ENCODE measurements around the gene GPR15LG. TPM values are rescaled to one million over a fixed set of nuclear protein-coding genes. Genes with fewer than 3 reads are reported as not detected.

Gene GPR15LG
- total RNA-seq, 1 donor from 2014 or later: not detected

- H3K4me3 Mint-ChIP-seq: no peak within 1 kb of the TSS
- no peak within 1 kb of the TSS for H3K27ac Mint-ChIP-seq
- no peaks in the 10 kb centered on the region for H3K36me3 Mint-ChIP-seq
- H3K4me1 Mint-ChIP-seq: no peaks in the 10 kb centered on the region
- no peak for TF ChIP-seq CTCF (IDR thresholded peaks at IDR 0.05; ENCODE audit: unreplicated experiment)
- DNase-seq (ENCODE audit: low spot score in 2 of 2, unreplicated experiment in 2 of 2): no peak
- peaks cover 47% of the 10 kb centered on the region for H3K27me3 Mint-ChIP-seq (ENCODE audit: low read depth)
- H3K9me3 Mint-ChIP-seq: no peaks in the 10 kb centered on the region
Observed at GRCh38 chr10:84225427-84226173, 52.0 kb downstream of the GPR15LG start, which contains the start of gene LRIT2. Gene LRIT2, minus strand, starts transcription at chr10:84225544. Its CDS starts 24 bp downstream, at chr10:84225520.

- Mint-ChIP-seq H3K27ac (no peak overlapping the region), H3K4me1 (no peaks in the 10 kb centered on the region), H3K4me3 (no peak overlapping the region), H3K9me3 (no peaks in the 10 kb centered on the region), H3K36me3 (no peaks in the 10 kb centered on the region), H3K27me3 (ENCODE audit: low read depth) (peaks cover 51% of the 10 kb centered on the region)
- TF ChIP-seq CTCF (IDR thresholded peaks at IDR 0.05; ENCODE audit: unreplicated experiment): no peak
- DNase-seq (ENCODE audit: low spot score in 2 of 2, unreplicated experiment in 2 of 2): no peak
Observed at GRCh38 chr10:84226616-84227015, 53.0 kb downstream of the GPR15LG start.

GRCh38 chr10:84227810-84228209 is 54.2 kb downstream of the GPR15LG start:
- Mint-ChIP-seq H3K36me3 (no peaks in the 10 kb centered on the region), H3K9me3 (no peaks in the 10 kb centered on the region), H3K27me3 (ENCODE audit: low read depth) (peaks cover 51% of the 10 kb centered on the region), H3K27ac (no peak overlapping the region), H3K4me3 (no peak overlapping the region), H3K4me1 (no peaks in the 10 kb centered on the region)
- no peak for DNase-seq (ENCODE audit: low spot score in 2 of 2, unreplicated experiment in 2 of 2)
- no peak for TF ChIP-seq CTCF (IDR thresholded peaks at IDR 0.05; ENCODE audit: unreplicated experiment)

- no peak for TF ChIP-seq CTCF (IDR thresholded peaks at IDR 0.05; ENCODE audit: unreplicated experiment)
- no peak overlapping the region for H3K27ac Mint-ChIP-seq
- peaks cover 56% of the 10 kb centered on the region for H3K27me3 Mint-ChIP-seq (ENCODE audit: low read depth)
- DNase-seq (ENCODE audit: low spot score in 2 of 2, unreplicated experiment in 2 of 2): no peak
- H3K4me3 Mint-ChIP-seq: no peak overlapping the region
- no peaks in the 10 kb centered on the region for H3K4me1 Mint-ChIP-seq
- no peaks in the 10 kb centered on the region for H3K36me3 Mint-ChIP-seq
- H3K9me3 Mint-ChIP-seq: no peaks in the 10 kb centered on the region
Observed at GRCh38 chr10:84230359-84230758, 56.8 kb downstream of the GPR15LG start.

GRCh38 chr10:84232376-84232775 is 58.8 kb downstream of the GPR15LG start:
- H3K27me3 Mint-ChIP-seq (ENCODE audit: low read depth): peaks cover 61% of the 10 kb centered on the region
- no peak for TF ChIP-seq CTCF (IDR thresholded peaks at IDR 0.05; ENCODE audit: unreplicated experiment)

More at GRCh38 chr10:84232376-84232775, 58.8 kb downstream of the GPR15LG start:
- Mint-ChIP-seq H3K36me3 (no peaks in the 10 kb centered on the region), H3K4me1 (no peaks in the 10 kb centered on the region), H3K4me3 (no peak overlapping the region), H3K27ac (no peak overlapping the region), H3K9me3 (no peaks in the 10 kb centered on the region)
- DNase-seq (ENCODE audit: low spot score in 2 of 2, unreplicated experiment in 2 of 2): no peak

Data from mesothelial cell of epicardium (in vitro differentiated cells).